Stimulated activated CD8-positive, alpha-beta memory T cell treated with anti-CD3 and anti-CD28 coated beads, Interleukin-15, amount 100 ng/mL, for 48 hours (primary cell): Measurements from ENCODE around the gene ENTPD2.

Experiments
- DNase-seq, 2 donors: peaks; one replicate each; pipeline ENCODE4 v3.0.0-alpha.2; 2020; ENCODE audit warnings: low read depth in 2 of 2

ENTPD2 gene

DNA sequence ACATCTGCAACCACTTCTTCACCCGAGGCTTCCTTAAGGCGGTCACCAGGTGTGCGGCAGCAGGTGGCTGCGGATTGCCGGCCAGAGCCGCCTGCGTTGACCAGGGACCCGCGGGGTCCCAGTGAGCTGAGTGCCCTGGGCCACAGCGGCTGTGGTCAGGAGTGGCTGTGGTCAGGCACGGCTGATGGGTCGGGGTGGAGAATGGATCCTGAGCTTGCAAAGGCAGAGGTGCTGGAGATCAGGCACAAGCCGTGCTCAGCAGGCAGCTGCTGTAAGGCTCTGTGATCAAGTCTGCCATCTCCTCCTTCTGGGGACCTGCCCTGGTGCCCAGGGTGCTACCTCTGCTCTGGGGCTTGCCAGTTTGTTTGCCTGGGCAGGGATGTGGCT, 25.5 kb upstream of the ENTPD2 start:
- DNase-seq = no peak

DNA sequence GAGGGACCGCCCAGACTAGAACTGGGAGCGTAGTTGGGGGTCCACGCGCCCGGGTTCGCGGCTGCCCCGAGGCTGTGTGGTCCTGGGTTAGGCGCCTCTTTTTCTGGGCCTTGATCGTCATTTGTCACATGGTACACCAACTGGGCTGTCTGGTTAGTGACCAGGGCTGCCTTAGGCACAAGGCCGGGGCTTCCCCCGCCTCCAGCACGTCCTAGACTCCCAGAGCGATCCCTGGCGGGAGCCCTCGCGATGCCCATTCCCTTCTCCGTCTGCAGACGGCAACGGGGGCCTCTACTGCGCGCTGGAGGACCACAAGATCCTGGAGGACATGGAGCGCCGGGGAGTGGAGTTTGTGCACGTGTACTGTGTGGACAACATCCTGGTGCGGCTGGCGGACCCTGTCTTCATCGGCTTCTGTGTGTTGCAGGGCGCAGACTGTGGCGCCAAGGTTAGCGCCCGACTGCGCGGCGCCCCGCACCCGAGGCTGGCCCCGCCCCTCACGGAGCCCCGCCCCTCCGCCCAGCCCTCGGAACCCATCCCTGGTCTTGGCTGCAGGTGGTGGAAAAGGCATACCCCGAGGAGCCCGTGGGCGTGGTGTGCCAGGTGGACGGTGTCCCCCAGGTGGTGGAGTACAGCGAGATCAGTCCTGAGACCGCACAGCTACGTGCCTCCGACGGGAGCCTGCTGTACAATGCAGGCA, 25.0 kb upstream of the ENTPD2 start:
- no peak for DNase-seq

DNA sequence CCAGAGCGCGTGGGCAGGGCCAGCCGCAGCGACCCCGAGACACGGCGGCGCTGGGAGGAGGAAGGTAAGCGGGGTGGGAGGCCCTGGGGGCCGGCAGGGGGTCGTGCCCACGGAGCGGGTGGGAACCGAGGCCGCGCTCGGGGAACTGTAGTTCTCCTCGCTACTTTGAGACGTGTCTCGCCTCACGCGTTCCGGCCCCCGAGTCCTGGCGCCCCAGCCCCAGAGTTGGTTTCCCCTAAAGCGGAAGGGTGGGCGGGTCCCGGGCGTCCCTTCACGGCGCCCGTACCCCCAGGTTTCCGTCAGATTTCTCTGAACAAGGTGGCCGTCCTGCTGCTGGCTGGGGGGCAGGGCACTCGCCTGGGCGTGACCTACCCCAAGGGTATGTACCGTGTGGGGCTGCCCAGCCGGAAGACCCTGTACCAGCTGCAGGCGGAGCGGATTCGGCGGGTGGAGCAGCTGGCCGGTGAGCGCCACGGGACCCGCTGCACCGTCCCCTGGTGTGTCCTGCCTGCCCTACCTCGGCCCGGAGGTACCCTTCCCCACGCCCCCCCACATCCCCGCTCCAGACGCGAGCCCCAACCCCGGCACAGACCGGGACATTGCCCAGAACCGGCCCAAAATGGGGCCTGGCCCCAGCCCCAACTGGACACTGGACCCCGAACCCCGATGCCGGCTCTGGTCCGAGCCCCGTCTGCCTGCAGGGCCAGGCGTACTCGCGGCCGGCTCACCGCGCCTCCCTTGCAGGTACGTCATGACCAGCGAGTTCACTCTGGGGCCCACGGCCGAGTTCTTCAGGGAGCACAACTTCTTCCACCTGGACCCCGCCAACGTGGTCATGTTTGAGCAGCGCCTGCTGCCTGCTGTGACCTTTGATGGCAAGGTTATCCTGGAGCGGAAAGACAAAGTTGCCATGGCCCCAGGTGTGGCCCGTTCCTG, 24.2 kb upstream of the ENTPD2 start:
- peak in 1 of 2 donors; percentile 44 for DNase-seq

DNA sequence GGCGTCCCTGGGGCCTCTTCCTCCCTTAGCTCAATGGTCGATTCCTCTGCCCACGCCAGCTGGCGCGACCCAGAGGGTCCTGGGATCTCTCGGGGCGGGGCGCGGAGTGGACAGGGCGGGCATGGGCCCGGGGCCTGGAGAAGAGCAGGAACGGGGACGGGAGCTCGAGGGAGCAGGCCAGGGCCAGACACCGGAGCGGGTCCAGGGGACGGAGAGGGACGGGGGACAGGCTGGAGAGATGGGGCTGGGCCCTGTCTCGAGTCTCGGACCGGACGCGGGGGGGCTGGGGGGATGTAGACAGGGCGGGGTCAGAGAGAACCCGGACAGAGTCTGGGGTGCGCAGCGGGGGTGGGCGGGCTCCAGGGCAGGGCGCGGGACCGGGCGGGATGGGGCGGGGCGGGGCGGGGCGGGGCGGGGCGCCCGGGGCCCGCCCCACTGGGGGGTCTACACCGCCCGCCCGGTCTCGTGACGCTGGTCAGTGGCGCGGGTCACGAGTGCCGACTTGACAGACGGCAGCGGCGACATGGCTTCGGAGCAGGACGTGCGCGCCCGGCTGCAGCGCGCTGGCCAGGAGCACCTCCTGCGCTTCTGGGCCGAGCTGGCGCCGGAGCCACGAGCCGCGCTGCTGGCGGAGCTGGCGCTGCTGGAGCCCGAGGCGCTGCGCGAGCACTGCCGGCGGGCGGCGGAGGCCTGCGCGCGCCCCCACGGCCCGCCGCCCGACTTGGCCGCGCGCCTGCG, 23.3 kb upstream of the ENTPD2 start, which contains the start of gene UAP1L1:
UAP1L1 (plus strand) TSS at position 508 of the 738 bp plus-strand sequence; CDS start at position 524, 16 bp downstream.
- peak in 1 of 2 donors; percentile 50 for DNase-seq

DNA sequence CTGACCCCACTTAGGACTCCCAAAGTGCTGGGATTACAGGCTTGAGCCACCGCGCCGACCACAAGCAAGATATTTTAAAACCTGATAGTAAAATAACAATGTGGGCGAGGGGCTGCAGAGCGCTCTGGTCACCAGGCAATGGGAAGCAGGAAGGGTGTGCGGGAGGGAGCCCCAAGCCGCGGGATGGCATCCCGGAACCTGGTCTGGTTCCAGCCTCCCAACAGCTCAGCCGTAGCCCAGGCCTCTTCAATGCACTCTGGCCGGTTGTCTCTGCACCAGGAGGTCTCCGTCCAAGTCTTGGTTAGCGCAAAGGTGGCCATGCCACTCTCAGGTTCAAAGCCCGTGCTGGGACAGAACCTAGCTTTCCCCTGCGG, 22.8 kb upstream of the ENTPD2 start:
- DNase-seq = no peak

DNA sequence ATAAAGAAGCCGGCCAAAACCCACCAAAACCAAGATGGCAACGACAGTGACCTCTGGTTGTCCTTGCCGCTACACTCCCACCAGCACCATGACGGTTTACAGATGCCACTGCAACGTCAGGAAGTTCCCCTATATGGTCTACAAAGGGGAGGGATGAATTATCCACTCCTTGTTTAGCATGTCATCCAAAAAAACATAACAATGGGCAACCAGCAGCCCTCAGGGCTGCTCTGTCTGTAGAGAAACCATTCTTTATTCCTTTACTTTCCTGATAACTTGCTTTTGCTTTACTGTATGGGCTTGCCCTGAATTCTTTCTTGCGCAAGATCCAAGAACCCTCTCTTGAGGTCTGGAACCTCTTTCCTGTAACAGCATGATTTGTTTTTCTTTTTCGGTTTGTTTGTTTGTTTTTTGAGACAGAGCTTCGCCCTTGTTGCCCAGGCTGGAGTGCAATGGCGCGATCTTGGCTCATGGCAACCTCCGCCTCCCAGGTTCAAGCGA, 21.5 kb upstream of the ENTPD2 start:
- no peak for DNase-seq

DNA sequence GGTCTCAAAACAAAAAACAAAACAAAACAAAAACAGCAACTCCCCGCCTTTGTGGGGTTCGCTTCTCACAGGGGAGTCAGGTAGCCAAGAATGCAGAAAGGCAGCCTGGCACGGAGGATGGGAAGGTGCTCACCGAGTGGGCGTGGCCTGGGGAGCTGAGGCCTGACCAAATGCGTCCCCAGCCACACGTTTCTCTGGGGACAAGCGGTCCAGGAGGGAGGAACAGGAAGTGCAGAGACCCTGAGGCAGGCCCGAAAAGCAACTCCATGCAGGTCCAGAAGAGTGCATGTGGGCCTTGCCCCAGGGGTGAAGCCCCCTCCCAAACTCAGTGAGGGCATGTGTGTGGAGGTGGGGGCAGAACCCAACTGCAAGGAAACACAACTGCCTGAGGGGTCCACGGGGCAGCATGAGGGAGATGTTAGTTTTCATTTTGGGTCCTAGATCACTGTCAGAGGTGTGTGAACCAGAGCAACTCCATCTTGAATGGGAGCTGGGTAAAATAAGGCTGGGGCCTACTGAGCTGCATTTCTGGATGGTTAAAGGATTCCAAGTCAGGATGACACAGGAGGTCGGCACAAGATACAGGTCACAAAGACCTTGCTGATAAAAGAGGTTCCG, 20.9 kb upstream of the ENTPD2 start:
- no peak for DNase-seq

DNA sequence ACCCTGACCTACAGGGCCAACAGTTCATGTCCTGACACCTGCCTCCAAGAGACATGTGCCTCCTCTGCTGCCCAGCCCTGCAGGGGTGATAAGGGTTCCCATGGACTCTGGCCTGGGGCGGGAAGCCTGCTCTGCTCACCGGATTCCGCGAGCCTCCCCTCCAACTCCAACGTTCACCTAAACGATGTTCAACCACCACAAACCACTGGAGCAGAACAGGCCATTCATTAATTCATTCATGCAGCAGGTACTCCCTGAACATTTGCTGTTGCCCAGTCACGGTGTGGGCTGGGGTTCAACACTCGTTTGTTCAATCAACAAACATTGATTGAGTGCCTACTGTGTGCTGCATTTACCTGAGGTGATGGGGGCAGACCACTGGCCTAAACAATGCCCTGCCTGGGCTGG, 20.1 kb upstream of the ENTPD2 start:
- DNase-seq = no peak

DNA sequence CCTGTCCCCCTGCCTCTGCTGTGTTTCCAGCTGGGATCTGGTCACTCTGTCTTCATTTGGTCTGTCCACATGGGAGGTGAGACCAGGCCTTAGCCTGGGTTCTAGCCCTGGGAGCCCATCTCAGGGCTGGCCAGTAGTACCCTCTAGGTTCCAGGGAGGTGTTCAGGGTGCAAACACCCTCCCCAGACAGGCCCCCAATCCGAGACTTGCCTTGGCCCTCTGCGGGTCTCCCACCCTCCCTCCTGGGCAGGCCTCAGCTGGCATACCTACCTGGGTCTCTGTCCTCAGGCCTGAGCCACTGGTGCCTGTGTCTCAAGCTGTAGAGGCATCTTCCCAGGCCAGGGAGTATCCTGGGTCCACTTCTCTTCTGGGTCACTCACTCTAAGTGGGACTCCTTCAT, 17.4 kb upstream of the ENTPD2 start:
- no peak for DNase-seq

DNA sequence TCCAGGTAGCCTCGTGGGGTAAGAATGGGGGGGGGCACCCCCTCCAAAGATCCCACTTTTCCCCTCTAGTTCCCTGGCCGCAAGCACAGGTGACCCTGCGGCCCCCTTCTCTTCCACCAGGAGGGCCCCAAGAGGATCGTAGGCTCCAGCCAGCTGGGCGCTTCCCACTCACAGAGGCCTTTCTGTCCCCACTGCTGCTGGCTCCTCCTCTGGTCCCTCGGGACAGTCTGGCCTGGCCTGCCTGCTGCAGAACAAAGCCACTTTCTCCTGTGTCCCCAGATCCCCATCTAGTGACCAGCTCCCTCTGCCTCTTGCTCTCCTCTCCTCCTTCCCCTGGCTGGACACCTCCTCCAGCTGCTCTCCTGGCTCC, 17.0 kb upstream of the ENTPD2 start:
- DNase-seq = no peak

DNA sequence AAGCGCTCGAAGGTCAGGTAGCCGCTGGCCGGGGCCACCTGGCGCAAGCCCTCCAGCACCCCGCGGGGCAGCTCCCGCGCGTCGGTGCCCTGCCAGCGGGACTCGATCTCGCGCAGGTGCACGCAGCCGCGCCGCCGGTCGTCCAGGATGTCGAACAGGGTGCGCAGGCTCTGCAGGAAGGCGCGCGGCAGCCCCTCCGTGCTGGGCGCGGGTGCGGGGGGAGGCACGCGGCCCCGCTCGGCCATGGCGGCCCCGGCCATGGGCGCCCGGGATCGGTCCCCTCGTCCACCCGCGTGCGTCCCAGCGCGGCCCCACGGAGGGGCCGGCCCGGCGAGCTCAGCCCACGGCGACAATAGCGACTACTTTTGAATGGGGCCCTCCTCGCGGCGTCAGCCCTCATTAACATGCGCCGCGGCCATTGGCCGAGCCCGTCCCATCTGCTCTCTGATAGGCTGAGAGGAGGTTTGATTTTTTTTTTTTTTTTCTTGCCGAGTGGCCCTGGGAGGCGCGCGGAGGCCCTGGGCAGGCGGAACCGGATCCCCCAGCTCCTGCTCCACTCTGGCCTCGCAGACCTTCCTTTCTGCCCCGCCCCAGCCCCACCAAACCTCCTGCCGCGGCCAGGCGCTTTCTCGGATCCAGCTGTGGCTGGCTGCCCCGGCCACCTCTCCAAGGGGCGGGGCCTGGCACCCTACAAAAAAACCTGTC, 16.5 kb upstream of the ENTPD2 start, which contains the start of gene SAPCD2:
SAPCD2 (minus strand) TSS at position 357 of the 705 bp plus-strand sequence; CDS start at position 260, 97 bp downstream.
- peak; percentile 73 to 78 for DNase-seq

DNA sequence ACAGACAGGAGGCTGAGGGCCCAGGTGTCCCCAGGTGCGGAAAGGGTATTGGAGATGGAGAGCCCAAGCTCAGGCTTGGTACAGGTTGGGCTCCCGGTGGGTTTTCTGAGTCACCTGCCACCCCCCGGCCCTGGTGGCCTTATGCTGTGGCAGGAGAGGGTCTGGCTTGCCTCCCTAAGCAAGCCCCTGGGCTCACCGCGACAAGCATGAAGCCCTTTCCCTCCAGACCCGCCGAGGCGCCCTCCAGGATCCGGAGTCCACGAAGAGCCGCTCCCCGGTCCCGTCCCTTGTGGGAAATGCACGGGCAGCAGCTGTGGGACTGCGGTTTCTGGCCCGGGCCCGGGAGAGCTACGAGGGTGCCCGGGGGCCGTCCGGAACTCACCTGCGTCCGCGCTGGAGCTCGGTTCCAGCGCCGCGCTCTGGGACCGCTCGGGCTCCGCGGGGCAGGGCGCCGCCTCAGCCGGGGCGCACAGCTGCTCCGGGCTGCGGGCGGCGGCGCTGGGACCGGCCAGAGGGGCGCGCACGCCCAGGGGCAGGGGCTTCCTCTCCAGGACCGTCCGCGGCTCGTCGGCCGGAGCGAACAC, 15.7 kb upstream of the ENTPD2 start:
- no peak for DNase-seq

DNA sequence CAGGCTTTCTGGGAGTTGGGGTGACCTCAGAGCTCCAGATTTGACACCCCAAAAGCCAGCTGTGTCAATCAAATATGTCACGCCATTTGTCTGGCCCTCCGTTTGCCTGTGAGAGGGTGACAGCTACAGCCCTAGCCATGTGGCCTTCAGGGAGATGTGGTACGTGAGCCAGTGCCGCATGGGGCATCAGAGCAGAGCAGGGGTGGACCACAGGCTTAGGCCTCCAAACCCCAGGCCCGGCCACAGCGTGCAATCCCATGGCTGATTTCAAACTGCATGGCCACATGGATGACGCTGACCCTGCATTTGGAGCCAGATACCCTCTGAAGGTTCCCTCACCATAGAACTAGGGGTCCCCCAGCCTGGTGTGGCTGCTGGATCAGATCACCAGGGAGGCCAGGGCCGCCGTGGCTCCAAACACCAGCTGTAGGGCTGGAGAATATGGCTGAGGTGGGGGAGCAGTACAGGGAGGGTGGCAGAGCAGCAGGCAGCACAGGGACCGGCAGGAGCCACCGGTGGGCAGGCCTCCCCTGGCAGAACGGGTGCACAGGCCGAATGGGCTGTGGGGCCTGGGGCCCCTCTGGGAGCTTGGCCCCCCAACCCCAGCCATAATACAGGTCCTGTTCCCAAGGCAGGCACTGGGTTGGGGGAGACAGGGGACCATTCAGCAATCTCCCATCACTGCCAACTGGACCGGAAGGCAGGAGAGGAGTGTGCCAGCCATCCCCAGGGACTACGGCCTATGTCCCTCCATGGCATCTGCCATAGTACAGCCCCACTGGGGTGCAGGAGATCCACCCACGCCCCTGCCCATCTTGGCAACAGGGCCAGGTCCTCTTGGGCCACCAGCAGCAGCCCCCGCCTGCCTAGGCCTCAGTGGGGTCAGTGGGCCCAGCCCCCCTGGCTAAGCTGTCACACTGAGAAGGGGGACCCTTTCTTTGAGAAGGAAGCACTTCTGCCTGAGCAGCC, 15.0 kb upstream of the ENTPD2 start:
- DNase-seq = no peak

DNA sequence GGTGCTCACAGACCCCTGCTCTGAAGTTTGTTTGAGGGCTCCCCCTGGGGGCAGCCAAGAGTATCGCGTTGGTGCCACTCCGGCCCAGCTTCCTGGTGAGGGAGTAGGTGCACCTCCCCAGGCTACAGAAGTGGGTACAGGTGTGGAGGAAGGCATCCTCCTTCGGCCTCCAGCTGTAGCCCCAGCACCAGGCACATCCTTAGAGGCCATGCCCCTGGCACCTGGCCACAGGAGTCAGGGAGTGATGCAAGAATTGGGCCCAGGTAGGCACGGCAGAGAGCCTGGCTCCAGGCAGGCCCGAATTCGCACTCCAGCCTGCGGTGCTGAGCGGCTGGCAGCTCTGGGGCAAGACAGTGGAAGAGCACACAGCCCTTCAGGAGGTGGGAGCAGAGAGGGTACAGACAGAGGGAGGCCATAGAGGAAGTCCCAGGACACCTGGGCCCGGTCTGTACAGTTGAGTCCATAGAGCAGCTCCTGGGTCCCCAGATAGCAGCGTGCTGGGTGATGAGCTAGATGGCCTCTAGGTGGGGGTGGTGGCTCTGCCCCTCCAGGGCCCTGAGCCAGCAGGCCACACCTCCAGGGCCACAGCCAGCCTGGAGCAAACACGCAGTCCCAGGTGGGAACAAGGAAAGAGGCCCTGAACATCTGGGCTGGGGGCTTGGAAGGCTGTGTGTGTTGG, 14.1 kb upstream of the ENTPD2 start:
- peak; percentile 72 to 75 for DNase-seq

DNA sequence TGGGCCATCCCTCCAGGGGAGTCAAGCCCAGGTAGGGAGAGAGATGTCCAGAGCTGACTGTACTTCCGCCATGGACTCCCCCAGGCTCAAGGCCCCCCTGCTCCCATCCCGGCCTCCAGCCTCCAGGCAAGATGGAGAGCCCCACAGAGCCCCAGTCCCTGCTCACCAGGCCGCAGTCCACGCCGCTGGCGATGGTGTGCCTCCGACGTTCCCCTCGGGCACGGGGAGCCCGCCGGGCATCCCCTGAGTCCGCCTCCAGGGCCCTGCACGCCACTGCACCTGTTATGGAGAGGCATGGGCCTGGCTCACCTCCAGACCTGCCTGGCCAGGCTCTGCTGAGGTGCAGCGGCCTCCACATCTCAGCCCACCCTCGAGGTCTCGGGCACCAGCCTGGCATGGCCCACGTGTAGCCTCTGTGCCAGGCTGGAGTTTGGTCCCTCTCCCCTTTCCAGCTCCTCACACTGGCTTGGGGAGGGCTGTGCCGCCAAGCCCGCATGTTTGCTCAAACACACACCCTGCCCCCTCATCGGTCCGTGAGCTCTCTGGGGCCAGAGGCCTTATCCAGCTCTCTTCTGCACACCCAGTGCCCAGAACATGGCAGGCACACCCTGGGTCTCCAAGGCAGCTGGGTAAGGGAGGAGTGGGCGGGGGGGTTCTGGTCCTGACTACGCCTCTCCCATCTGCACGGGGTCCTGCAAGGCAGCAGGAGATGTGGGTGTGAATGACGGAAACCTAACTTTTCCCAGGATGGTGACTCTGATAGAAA, 12.4 kb upstream of the ENTPD2 start:
- DNase-seq = no peak

DNA sequence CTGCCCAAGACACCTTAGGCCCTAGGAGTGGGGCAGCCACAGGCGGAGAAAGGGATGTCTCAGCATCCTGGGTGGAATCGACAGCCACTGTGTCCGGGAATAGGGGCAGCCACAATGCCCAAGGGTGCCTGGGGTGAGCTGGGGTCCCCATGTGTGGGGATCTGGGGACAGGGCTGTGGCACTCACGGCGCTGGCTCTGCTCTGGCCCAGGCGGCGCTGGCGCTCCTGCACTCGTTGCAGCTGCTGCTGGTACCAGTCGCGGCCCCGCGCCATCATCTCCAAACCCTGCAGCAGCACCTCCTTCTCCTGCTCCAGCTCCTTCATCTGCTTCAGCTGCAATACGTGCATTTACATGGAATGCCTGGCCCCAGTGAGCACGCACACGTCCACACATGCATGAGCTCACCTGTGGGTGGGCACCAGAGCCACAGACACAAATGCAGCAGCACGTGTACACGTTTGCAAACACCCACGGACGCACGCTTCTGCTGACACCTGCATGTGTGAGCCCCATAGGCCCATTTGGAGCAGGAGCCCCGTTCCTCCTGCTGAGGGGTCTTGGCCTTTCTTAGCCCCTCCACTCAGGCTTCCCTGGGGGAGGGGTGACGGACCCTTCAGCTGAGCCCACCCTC, 11.6 kb upstream of the ENTPD2 start:
- no peak for DNase-seq

DNA sequence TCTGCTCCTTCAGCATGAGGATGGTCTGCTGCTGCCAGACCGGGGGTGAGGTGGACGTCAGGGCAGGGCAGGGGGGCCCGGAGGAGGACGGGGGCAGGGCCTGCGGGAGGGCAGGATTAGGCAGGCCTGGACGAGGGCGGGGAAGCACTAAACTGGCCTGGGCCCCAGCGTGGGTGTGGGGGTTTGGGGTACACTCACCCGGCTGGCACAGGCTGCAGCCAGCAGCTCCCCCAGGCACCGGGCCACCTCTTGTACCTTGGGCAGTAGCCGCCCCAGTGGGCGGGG, 11.0 kb upstream of the ENTPD2 start:
- DNase-seq = no peak
